T-helper 2 cell treated with Interferon-gamma antibody and Interleukin-4, amounts not matched to agents 100 ng/mL and 5 ng/mL, for 36 hours (primary cell): Measurements from ENCODE around the gene CCDC57. TPM values are rescaled to one million over a fixed set of nuclear protein-coding genes. Genes with fewer than 3 reads are reported as not detected.

Experiments used
- intact Hi-C: fragments of 100-400 bp; cut with micrococcal nuclease; formaldehyde crosslinking; loops from one replicate; pipeline ENCODE4 v1.15.1; 2023
- total RNA-seq: library from RNA; stranded (reverse); gene quantifications from 2 replicates; pipeline ENCODE4 v1.2.3, GENCODE V29; 2022

Gene CCDC57
- total RNA-seq, 1 donor from 2014 or later = 59.0 TPM

- intact Hi-C loops = loop anchor here (1.0 to 10.0 kb wide), 5 partner anchors 28 to 174 kb away; partner anchors contain the start of genes DCXR, GPS1, LRRC45 and MAFG
Measured at GRCh38 chr17:82098169-82098938, 114.3 kb downstream of the CCDC57 start, which contains the start of gene FASN. FASN (minus strand) TSS chr17:82098236; CDS start chr17:82096445, 1,791 bp downstream.

- intact Hi-C loops = loop anchor here (1.0 to 10.0 kb wide), 6 partner anchors 29 to 173 kb away; partner anchors contain the start of genes DCXR, GPS1, LRRC45 and MAFG
Measured at GRCh38 chr17:82097919-82098168, 114.8 kb downstream of the CCDC57 start.

GRCh38 chr17:82097184-82097918 lies 115.3 kb downstream of the CCDC57 start:
- intact Hi-C loops = loop anchor here (2.0 to 10.0 kb wide), 2 partner anchors 57 to 173 kb away; partner anchors contain the start of gene MAFG

GRCh38 chr17:82096709-82097183 lies 115.9 kb downstream of the CCDC57 start:
- intact Hi-C loops = loop anchor here (2.0 to 10.0 kb wide), 2 partner anchors 58 to 172 kb away; partner anchors contain the start of gene MAFG

- intact Hi-C loops = loop anchor here (2.0 to 10.0 kb wide), 2 partner anchors 59 to 171 kb away; partner anchors contain the start of gene MAFG
Measured at GRCh38 chr17:82095777-82096708, 116.6 kb downstream of the CCDC57 start.

- intact Hi-C loops = loop anchor here (10.0 kb wide), 1 partner anchor 170 kb away; the partner anchor contains the start of gene MAFG
Measured at GRCh38 chr17:82094931-82095776, 117.5 kb downstream of the CCDC57 start.

GRCh38 chr17:82092995-82093751 lies 119.5 kb downstream of the CCDC57 start:
- intact Hi-C loops = loop anchor here (10.0 kb wide), 1 partner anchor 168 kb away; the partner anchor contains the start of gene MAFG

GRCh38 chr17:82092628-82092994 lies 120.0 kb downstream of the CCDC57 start:
- intact Hi-C loops = loop anchor here (10.0 kb wide), 1 partner anchor 168 kb away; the partner anchor contains the start of gene MAFG

GRCh38 chr17:82092094-82092586 lies 120.5 kb downstream of the CCDC57 start:
- intact Hi-C loops = loop anchor here (10.0 kb wide), 1 partner anchor 167 kb away; the partner anchor contains the start of gene MAFG

GRCh38 chr17:82091264-82092066 lies 121.2 kb downstream of the CCDC57 start:
- intact Hi-C loops = loop anchor here (10.0 kb wide), 1 partner anchor 167 kb away; the partner anchor contains the start of gene MAFG

GRCh38 chr17:82090549-82091263 lies 121.9 kb downstream of the CCDC57 start:
- intact Hi-C loops = loop anchor here (10.0 kb wide), 1 partner anchor 166 kb away; the partner anchor contains the start of gene MAFG

GRCh38 chr17:82089723-82090548 lies 122.7 kb downstream of the CCDC57 start:
- intact Hi-C loops = loop anchor here (10.0 kb wide), 1 partner anchor 165 kb away; the partner anchor contains the start of gene MAFG

GRCh38 chr17:82088838-82089722 lies 123.6 kb downstream of the CCDC57 start:
- intact Hi-C loops = no loop called here

GRCh38 chr17:82087961-82088837 lies 124.4 kb downstream of the CCDC57 start:
- intact Hi-C loops = no loop called here
